ENCODE data around the gene ZC3HAV1.

DNA sequence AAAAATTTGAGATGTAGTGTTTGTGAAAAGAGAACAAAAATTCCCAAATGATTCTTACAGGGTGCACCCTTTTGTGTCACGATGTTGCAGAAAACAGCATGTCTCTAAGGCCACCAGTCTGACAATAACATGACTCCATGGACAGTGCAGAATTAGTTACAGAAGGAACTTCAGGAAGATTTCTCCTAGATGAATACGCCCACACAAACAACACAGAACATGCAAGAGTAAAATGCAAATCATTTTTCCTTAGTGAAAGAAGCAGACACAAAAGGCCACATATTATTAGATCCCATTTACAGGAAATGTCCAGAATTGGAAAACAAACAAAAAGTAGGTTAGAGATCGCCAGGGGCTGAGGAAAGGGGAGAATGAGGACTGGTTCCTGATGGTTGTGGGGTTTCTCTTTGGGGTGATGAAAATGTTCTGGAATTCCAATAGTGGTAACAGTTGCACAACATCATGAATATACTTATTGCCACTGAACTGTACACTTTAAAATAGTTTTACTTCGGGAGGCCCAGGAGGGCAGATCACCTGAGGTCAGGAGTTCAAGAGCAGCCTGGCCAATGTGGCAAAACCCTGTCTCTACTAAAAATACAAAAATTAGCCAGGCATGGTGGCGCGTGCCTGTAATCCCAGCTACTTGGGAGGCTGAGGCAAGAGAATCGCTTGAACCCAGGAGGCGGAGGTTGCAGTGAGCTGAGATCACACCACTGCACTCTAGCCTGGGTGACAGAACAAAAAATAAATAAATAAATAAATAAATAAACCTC is 10.2 kb downstream of the ZC3HAV1 start:
- no peak for TF ChIP-seq TAF1 (IDR thresholded peaks at IDR 0.05; ENCODE audit: low read depth)
- TF ChIP-seq RAD21 (IDR thresholded peaks at IDR 0.05; ENCODE audit: low read depth) = no peak
- TF ChIP-seq MAX (IDR thresholded peaks at IDR 0.05) = no peak
- no peak for TF ChIP-seq TEAD4 (IDR thresholded peaks at IDR 0.05)
- TF ChIP-seq EP300 (IDR thresholded peaks at IDR 0.05; ENCODE audit: borderline replicate concordance) = no peak
- TF ChIP-seq REST (IDR thresholded peaks at IDR 0.05; ENCODE audit: low read depth) = no peak
- no peak for TF ChIP-seq ZBTB7A (IDR thresholded peaks at IDR 0.05; ENCODE audit: low read depth)
- no peak for TF ChIP-seq CREB1 (IDR thresholded peaks at IDR 0.05; ENCODE audit: low read depth)
- TF ChIP-seq YY1 (IDR thresholded peaks at IDR 0.05; ENCODE audit: low read depth) = no peak
- TF ChIP-seq CEBPB (IDR thresholded peaks at IDR 0.05) = no peak
- no peak for TF ChIP-seq EGR1 (IDR thresholded peaks at IDR 0.05)
- no peak for TF ChIP-seq TCF12 (IDR thresholded peaks at IDR 0.05; ENCODE audit: low read depth)
